ENCODE measurements around the gene B4GALNT2. TPM values are rescaled to one million over a fixed set of nuclear protein-coding genes. Genes with fewer than 3 reads are reported as not detected.

The B4GALNT2 gene
- total and polyA plus RNA-seq, 2 of the 13 experiments (the other 11 are each of a cell fraction or from before 2014, with no cell fraction given), result not detected

GRCh38 chr17:49106321-49107210 lies 26.0 kb upstream of the B4GALNT2 start (continued):
- TF ChIP-seq ZBTB46 (CRISPR knock-in tag; IDR thresholded peaks at IDR 0.05; ENCODE audit: borderline replicate concordance), result no peak
- no peak; the same call in 1 of the 2 replicates for TF ChIP-seq SPEN (CRISPR knock-in tag; IDR thresholded peaks at IDR 0.05; ENCODE audit: low read depth)
- no peak for TF ChIP-seq MYC (CRISPR knock-in tag; IDR thresholded peaks at IDR 0.05; ENCODE audit: borderline replicate concordance)
- TF ChIP-seq JUNB (CRISPR knock-in tag; IDR thresholded peaks at IDR 0.05; ENCODE audit: borderline replicate concordance), result peak; percentile 74; the same call in 1 of the 2 replicates
- TF ChIP-seq HBP1 (CRISPR knock-in tag; IDR thresholded peaks at IDR 0.05; ENCODE audit: low read depth), result no peak; the same call in 1 of the 2 replicates
- no peak for TF ChIP-seq ZNF253 (CRISPR knock-in tag; IDR thresholded peaks at IDR 0.05; ENCODE audit: borderline replicate concordance)
- TF ChIP-seq BCLAF1 (IDR thresholded peaks at IDR 0.05), result no peak
- 0 out of 2 replicates have a peak, but pooled peaks have one; percentile 68 for TF ChIP-seq ZFP1 (CRISPR knock-in tag; IDR thresholded peaks at IDR 0.05)
- TF ChIP-seq MAZ (IDR thresholded peaks at IDR 0.05; ENCODE audit: borderline replicate concordance, low read depth, low read length), result no peak
- TF ChIP-seq MAZ (CRISPR knock-in tag; IDR thresholded peaks at IDR 0.05; ENCODE audit: low read depth), result 0 out of 2 replicates have a peak, but pooled peaks have one; percentile 54
- TF ChIP-seq MAX (IDR thresholded peaks at IDR 0.05), result peak; percentile 14; the same call in 1 of the 2 replicates
- no peak for TF ChIP-seq GTF2F1 (IDR thresholded peaks at IDR 0.05; ENCODE audit: low read length)
- peak; percentile 66; the same call in 1 of the 2 replicates for TF ChIP-seq CCDC6 (CRISPR knock-in tag; IDR thresholded peaks at IDR 0.05)
- TF ChIP-seq PRMT3 (CRISPR knock-in tag; IDR thresholded peaks at IDR 0.05; ENCODE audit: borderline replicate concordance, low read depth), result 0 out of 2 replicates have a peak, but pooled peaks have one; percentile 43
- no peak for TF ChIP-seq ZNF660 (CRISPR knock-in tag; IDR thresholded peaks at IDR 0.05; ENCODE audit: borderline replicate concordance, low read depth)
- peak; percentile 55; the same call in 1 of the 2 replicates for TF ChIP-seq NCOR1 (IDR thresholded peaks at IDR 0.05; ENCODE audit: borderline replicate concordance, low read length)
- TF ChIP-seq CBFB (CRISPR knock-in tag; IDR thresholded peaks at IDR 0.05), result peak; percentile 59; the same call in 1 of the 2 replicates
- TF ChIP-seq ZNF691 (CRISPR knock-in tag; IDR thresholded peaks at IDR 0.05; ENCODE audit: borderline replicate concordance, low read depth), result no peak
- TF ChIP-seq ATF3 (CRISPR knock-in tag; IDR thresholded peaks at IDR 0.05), result peak; percentile 89
- no peak for TF ChIP-seq SP1 (IDR thresholded peaks at IDR 0.05)
- peak; percentile 47; the same call in 1 of the 2 replicates for TF ChIP-seq SP1 (CRISPR knock-in tag; IDR thresholded peaks at IDR 0.05)
- peak; percentile 69 for TF ChIP-seq SAP130 (CRISPR knock-in tag; IDR thresholded peaks at IDR 0.05; ENCODE audit: low read depth)
